GM19397 (cell line): ENCODE data around the gene GFI1.
"Not testable (repeated sequence)": the region's sequence is repeated elsewhere in the genome, so short reads cannot be mapped to it uniquely, and the experiment has no call there.

ENCODE experiments used
- ATAC-seq: cut with Tn5 transposase; IDR thresholded peaks from one replicate; pipeline ENCODE4 v1.9.1; 2021; ENCODE audit warnings: mild to moderate bottlenecking, moderate library complexity; ENCODE audit not compliant: unreplicated experiment

The GFI1 gene

DNA sequence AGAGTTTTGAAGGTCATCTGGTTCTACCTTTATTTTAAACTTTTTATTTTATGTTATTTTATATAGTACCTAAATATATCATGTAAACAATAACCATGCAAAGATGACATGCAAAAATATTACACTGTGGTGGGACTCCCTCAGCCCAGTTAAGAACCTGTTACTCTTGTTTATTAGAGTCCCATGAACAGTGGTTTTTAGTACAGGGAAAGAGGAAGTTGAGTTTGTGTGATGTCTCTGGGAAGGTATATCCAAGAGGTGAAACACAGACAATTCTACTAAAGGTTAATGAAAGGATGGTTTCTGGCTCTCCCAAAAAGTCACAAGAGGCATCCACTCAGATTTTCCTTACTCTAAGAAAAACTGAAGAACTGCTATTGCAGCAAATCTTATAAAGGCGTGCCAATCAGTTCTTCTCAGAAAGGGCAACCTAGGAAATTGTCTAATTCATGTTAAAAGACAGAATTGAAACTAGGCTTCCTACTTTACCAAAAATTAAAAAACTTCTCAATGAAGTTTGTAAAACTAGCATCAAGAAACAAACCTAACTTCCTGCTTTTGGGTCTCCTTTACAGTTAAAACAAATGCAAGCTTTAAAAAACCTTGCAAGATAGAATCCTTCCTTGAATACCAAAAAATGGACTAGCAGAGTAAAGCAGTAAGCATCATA, 19.9 kb downstream of the GFI1 start:
- ATAC-seq, result no peak

DNA sequence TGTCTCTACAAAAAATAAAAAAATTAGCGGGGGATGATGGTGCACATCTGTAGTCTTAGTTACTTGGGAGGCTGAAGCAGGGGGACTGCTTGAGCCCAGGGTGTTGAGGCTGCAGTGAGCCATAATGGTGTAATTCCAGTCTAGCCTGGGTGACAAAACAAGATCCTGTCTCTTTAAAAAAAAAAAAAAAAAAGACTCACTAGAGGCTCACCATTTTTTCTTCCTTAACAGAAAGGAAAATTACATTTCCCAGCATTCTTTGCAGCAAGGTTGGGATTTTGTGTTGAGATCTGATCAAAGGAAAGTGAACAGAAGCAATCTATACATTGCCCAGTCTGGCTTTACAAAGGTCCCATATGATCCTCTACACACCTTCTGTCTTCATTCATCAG, 21.5 kb downstream of the GFI1 start:
- ATAC-seq, result no peak

DNA sequence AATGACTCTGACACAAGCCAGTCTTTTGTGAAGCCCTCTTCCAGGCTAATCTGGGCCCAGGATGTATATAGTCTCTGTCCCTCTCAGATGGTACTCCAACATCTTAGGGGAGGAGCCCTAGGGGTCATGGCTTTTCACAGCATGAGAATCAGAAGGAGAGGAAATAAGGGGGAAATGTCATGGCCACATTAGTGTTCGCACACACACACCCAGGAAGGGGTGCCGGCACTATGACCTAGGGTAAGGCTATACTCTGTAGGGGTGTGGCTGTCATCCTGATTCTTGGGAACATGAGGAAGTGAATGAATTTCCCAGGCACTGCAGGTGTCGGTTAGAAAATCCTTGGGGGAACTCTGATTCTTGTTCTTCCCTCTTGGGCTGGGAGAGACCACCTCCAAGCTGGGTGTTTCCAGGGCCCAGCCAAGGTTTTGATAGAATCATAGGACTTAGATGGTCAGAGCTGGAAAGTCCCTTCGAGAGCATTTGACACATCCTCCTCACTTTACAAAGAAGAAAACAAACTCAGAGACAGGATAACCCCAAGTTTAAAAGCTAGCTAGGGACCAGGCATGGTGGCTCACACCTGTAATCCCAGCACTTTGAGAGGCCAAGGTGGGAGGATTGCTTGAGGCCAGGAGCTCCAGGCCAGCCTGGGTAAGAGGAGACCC, 22.0 kb downstream of the GFI1 start:
- ATAC-seq, result no peak

DNA sequence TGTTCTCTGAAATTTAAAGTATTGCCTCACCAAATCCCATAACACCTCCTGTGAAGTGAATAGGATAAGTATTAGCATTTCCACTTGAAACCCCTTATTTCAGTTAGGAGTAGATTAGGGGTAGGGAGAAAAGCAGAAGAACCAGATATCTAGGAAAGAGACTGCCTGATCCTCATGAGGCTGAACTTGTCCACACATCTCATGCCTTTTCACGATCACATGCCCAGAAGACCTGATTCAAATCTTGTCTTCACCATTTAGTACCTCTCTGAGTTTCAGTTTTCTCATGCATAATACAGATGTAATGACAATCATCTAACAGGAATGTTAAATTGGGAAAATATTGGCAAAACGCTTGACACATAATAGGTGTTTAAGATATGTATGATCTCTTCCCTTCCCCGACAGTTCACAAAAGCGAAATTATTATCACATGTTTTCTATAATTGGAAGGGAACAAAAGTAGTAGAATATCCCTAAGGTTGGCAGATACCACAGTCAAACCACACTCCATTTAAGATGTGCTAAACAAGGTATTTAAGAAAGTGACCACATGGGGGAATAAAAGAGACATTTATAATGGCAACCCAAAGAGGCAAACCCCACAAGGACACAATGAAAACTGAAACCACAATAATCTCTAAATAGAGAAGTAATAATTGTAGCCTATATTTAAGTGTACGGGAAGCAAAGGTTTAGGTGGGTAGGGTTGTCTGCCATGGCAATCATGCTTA, 25.2 kb downstream of the GFI1 start:
- ATAC-seq, result peak; percentile 50

DNA sequence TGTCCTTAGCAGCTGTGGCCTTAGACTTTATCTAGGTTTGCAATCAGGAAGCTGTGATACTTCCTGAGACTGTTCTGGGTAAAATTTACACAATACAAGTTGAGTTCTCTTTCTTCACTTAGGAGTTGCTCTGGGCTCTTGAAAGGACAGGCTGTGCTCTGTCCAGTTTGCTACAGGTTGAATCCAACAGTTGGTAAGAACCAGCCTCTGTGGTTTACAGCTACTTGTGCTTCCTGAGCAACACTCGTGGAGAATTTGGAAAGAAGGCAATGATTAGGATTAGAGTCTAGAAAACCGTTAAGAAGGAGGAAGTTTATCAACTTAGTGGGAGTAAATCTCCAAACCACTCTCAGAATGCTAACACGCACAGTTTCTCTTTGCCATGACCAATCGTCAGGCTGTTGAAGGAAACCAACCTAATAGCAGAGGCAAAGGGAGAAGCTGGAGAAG, 26.8 kb downstream of the GFI1 start:
- no peak for ATAC-seq

DNA sequence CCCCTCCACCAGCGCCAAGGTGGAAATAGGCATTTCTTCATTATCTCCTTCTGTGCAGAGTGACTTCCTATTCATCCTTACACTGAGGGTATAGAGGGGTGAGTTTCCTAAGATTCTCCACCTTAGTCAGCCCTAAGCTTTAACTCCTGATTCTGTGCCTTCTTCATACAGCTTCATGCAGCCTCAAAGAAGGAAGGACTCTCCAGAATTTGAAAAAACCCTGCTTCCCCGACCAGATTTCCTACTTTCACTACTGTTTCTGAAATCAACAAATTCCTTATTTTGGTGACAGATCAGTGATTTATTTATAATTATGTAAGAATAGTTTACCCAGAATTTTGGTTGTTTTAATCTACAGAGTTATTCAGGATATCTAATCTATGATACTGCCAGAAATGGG, 28.6 kb downstream of the GFI1 start:
- no peak for ATAC-seq

DNA sequence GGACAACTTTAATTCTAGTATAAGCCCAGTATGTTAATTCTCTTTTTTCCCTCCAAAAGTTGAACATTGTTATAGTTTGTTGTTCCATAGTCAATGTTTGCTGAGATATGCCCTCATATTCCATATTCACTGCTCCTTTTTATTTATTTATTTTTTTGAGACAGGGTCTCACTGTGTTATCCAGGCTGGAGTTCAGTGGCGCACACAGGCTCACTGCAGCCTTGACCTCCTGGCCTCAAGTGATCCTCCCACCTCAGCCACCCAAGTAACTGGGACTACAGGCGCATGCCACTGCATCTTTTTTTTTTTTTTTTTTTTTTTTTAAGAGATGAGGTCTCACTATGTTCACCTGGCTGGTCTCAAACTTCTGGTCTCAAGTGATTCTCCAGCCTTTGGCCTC, 38.7 kb downstream of the GFI1 start:
- ATAC-seq, result no peak

DNA sequence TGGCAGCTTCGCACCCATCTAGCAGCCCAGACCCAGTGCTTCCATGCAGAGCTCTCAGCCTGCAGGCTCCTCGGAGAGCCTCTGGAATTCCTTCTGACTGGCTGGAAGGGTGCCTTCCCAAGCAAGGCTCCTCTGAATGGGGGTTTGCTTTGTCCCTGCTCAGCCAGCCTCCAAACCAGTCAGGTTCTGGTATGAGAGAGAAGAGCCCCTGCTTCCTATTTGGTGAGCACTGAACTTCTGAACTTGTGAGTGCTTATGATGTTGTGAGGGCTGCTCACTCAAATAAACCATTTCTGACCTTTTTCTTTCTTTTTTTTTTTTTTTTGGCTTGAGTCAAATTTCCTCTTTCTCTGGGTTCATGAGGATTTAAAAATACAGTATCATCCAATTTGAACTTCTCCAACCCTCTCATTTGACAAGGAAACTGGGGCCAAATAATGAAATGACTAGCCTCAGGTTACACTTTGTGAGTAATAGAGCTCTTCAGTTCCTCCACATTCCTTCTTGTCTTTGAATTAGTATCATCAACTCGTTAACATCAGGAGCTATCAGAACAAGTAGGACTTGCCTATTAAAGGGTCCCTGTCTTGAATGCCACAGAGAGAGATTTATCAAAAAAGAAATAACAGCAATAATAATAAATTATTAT, 39.6 kb downstream of the GFI1 start:
- ATAC-seq, result no peak

DNA sequence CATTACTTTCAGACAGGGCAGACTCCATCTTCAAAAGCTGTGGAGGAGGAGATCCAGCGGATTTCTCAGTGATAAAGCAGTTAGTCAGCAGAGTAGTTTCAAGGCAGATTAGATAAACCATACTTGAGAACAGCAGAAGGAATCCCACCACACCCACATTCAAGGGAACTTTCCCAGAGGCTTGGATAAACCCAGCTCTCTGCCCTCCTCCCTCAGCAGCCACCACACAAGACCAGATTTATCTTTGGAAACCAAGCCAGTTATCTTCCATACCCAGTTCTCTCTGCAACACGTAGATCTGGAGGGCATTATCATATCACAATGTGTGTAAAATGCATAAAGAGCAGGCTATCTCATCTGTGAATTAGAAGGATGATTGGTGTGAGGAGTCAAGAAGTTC, 40.2 kb downstream of the GFI1 start:
- no peak for ATAC-seq

DNA sequence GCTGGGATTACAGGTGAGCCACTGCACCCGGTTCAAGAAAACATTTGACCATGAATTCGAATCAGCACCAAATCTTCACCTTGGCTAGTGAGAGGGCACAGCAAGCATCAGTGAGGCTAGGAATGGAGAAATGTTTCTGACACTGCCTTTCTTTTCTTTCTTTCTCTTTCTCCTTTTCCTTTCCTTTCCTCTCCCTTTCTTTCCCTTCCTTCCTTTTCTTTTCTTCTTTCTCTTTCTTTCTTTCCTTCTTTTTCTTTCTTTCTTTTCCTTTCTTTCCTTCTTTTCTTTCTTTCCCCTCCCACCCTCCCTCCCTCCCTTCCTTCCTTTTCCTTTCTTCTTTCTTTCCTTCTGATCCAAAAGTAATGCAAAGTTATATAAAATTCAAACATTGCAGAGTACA, 40.9 kb downstream of the GFI1 start:
- ATAC-seq, result no peak

DNA sequence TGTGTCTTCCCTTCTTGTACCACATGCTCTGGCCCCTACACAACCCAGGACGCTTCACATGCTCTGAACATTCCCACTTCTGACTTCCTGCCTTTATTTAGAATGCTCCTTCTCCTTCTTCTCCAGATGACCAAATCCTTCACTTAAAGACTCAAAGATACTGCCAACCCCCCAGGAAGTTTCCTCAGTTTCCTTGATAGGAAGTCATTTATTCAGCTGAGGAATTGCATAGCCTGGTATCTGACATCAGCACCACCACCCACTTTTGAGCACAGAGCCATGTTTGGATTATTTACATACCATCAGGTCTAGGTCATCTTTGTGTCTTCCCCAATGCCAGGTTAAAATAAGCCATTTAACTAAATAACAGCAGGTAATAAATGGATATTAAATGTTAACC, 42.4 kb downstream of the GFI1 start:
- ATAC-seq, result no peak

DNA sequence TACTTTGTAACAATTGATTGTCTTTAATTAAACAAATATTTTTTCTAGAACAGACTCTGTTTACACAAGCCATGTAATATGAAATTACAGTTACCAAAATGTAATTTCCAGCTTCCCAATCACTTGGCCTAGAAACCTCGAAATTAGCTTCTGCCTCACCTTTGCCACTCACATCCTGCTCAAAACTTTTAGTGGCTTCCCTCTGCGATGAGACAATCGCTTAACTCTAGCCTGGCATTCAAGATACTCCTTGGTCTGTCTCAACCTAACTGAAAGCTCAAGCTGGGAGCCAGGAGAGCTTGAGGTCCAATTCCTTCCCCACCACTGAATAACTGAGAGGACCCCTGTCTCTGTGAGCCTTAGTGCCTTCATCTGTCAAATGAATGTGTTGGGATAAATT, 42.8 kb downstream of the GFI1 start:
- ATAC-seq, result no peak

DNA sequence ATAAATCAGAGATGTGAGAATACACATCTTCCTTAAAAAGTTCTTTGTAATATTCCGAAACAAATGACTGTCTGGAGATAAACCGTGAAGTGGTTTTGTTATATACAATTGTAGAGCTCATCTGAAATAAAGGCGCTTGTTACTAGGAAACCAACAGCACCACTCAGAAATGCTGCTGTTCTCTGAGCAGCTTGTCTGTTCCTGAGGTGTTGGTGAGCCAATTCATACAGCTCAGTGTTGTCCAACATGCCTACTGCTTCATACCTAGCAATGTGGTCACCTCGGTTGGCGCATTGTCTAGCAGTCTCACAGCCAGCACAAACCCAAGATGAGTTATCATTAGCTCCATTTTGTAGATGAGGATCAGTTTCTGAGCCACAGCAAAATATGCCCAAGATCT, 44.4 kb downstream of the GFI1 start:
- ATAC-seq, result no peak

DNA sequence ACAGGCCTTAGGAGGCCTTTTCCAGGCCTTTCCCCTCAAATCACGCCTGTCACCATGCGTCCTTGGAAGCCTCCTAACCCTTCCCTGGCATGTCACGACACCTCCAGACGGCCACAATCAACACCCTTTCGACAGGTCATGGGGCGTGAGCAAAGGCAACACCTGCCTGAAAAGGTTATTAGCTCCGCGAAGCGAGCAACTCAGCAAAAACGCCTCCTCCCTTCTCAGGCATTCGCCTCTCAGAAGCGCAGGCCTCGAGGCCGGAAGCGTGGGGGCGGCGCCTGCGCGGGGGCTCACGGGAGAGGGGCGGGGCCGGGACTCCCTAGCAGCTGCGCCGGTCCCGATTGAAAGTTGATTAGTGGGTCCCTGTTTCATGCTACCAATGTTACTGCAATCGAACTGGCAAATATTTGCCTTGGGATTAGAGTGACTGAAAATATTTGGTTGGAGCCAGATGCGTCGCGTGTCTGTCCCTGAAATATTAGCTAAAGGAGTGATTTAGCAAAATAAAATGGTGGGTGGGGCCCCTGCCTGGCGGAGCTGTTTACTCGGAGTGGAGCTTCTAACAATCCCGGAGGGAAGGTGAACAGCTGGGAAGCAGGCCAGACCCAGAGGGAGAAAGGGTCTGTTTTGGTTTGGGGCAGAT, 44.9 kb downstream of the GFI1 start:
- no peak for ATAC-seq

DNA sequence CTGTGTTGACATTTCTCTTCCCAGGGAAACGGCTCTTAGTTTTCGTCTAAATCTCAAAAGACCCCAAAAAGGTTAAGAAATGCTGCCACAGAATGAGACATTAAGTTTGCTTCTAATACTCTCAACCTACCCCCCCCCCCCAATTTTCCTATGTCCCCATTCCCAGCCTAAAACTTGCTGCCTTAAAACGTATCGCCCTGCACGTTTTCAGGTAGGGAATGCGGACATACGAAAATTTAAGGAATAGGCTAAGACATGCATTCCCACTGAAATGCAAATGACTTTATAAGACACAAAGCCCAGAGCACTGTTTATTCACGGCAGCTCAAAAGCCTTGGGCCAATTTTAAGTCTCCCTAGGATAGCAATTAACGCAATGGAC, 45.4 kb downstream of the GFI1 start:
- no peak for ATAC-seq

DNA sequence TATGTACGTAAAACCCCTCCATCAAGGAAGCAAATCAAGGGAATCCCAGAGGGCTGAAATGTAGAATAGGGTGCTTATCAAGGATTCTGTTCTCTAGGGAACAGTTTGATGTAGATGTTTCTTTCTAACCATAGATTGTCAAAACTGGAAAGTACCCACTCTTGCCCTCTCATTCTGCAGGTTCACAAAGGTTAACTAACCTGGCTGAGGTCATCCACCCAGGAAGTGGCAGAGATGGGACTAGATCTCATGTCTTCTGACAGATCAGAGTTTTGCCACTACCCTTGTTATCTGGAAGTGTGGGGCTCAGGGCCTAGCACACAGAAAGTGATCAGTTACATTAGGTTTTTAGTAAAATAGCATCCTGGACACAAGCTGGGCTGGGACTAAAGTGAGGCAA, 47.4 kb downstream of the GFI1 start:
- no peak for ATAC-seq

DNA sequence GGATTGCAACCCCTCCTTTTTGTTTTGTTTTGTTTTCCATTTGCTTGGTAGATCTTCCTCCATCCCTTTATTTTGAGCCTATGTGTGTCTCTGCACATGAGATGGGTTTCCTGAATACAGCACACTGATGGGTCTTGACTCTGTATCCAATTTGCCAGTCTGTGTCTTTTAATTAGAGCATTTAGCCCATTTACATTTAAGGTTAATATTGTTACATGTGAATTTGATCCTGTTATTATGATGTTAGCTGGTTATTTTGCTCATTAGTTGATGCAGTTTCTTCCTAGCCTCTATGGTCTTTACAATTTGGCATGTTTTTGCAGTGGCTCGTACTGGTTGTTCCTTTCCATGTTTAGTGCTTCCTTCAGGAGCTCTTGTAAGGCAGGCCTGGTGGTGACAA, 52.2 kb downstream of the GFI1 start:
- ATAC-seq, result not testable (repeated sequence)

DNA sequence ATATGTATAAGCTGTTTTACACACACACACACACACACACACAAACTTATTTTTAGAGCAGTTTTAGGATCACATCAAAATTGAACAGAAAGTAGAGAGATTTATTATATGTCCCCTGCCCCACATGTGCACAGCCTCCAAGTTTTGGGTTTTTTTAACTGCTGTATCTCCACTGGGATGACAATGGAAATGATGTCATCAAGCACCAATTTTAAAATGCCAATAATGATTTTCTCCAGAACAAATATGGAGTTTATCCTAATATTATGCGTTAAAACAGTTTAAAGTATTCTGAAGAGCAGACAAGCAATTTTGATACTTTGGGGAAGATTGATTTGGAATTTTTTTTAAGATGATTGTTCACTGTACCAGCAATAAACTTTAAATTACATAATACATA, 56.7 kb downstream of the GFI1 start:
- no peak for ATAC-seq

DNA sequence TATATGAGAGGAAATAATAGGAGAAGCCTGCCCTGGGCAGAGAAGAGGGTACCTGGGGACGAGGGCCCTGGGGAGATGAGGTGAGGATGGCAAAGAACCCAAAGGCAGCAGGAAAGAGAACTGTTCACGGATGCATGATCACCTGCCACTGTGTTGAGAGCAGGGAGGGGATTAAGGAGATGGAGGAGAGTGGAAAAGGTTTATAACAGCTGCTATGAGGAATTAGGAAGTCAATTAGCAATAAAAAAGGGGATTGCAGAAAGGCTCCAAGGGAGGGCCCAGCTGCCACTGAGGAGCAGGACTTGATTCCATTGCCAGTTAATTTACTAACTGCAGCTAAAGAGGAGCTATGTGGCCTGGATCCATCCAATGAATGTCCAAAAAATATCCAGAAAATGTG, 61.1 kb downstream of the GFI1 start:
- ATAC-seq, result no peak
